Muscle layer of duodenum (tissue), 2 donors: ENCODE results near the gene ZNF83.

Experiments used
- H3K27ac ChIP-seq: one replicate; pipeline ENCODE4 v1.7.0; 2013; ENCODE audit warnings: mild to moderate bottlenecking, low read length
- H3K27me3 ChIP-seq: one replicate; pipeline ENCODE4 v1.7.0; 2013; ENCODE audit warnings: low read depth, mild to moderate bottlenecking, control low read depth, low read length
- H3K36me3 ChIP-seq, 2 donors: one replicate each; pipeline ENCODE4 v1.7.0; 2013; ENCODE audit warnings: low read length in 2 of 2, control low read depth in 1 of 2, mild to moderate bottlenecking in 1 of 2; ENCODE audit not compliant: insufficient read depth in 2 of 2, control insufficient read depth in 1 of 2
- H3K4me1 ChIP-seq, 2 donors: one replicate each; pipeline ENCODE4 v1.7.0; 2013; ENCODE audit warnings: low read length in 2 of 2, mild to moderate bottlenecking in 2 of 2, control low read depth in 1 of 2, moderate library complexity in 1 of 2; ENCODE audit not compliant: insufficient read depth in 2 of 2, control insufficient read depth in 1 of 2
- H3K4me3 ChIP-seq, 2 donors: one replicate each; pipeline ENCODE4 v1.7.0; 2013; ENCODE audit warnings: low read length in 2 of 2, low read depth in 1 of 2, mild to moderate bottlenecking in 1 of 2
- H3K9me3 ChIP-seq, 2 donors: one replicate each; pipeline ENCODE4 v1.7.0; 2013; ENCODE audit warnings: low read length in 2 of 2, control low read depth in 1 of 2, mild to moderate bottlenecking in 1 of 2; ENCODE audit not compliant: control insufficient read depth in 1 of 2
- donor health status: healthy.

ZNF83 gene

GRCh38 chr19:52665027-52665426, 26.9 kb upstream of the ZNF83 start:
- Histone ChIP-seq H3K27ac (no peak overlapping the region), H3K4me3 (no peak overlapping the region), H3K9me3 (no peaks in the 10 kb centered on the region), H3K36me3 (peaks cover 0 to 4% of the 10 kb centered on the region in 2 donors), H3K4me1 (no peaks in the 10 kb centered on the region), H3K27me3 (no peaks in the 10 kb centered on the region)

GRCh38 chr19:52664461-52664860, 26.3 kb upstream of the ZNF83 start:
- Histone ChIP-seq H3K9me3 (no peaks in the 10 kb centered on the region), H3K4me1 (no peaks in the 10 kb centered on the region), H3K27ac (no peak overlapping the region), H3K27me3 (no peaks in the 10 kb centered on the region), H3K36me3 (peaks cover 1 to 7% of the 10 kb centered on the region in 2 donors), H3K4me3 (no peak overlapping the region)

GRCh38 chr19:52662631-52663030, 24.5 kb upstream of the ZNF83 start:
- Histone ChIP-seq H3K27me3 (no peaks in the 10 kb centered on the region), H3K4me3 (no peak overlapping the region), H3K36me3 (peaks cover 11 to 16% of the 10 kb centered on the region in 2 donors), H3K4me1 (no peaks in the 10 kb centered on the region), H3K27ac (no peak overlapping the region), H3K9me3 (no peaks in the 10 kb centered on the region)

GRCh38 chr19:52660981-52661380, 22.8 kb upstream of the ZNF83 start:
- H3K4me3 ChIP-seq, result no peak overlapping the region
- H3K27ac ChIP-seq, result no peak overlapping the region
- no peaks in the 10 kb centered on the region for H3K4me1 ChIP-seq
- no peaks in the 10 kb centered on the region for H3K9me3 ChIP-seq
- no peaks in the 10 kb centered on the region for H3K27me3 ChIP-seq
- H3K36me3 ChIP-seq, result peaks cover 11 to 16% of the 10 kb centered on the region in 2 donors

GRCh38 chr19:52659013-52659412, 20.9 kb upstream of the ZNF83 start:
- H3K9me3 ChIP-seq, result no peaks in the 10 kb centered on the region
- no peak overlapping the region for H3K27ac ChIP-seq
- peaks cover 12 to 33% of the 10 kb centered on the region in 2 donors for H3K36me3 ChIP-seq

GRCh38 chr19:52658595-52658994, 20.4 kb upstream of the ZNF83 start:
- H3K4me3 ChIP-seq, result no peak overlapping the region
- peaks cover 16 to 37% of the 10 kb centered on the region in 2 donors for H3K36me3 ChIP-seq
- H3K27ac ChIP-seq, result no peak overlapping the region
- no peaks in the 10 kb centered on the region for H3K9me3 ChIP-seq
- no peaks in the 10 kb centered on the region for H3K4me1 ChIP-seq
- no peaks in the 10 kb centered on the region for H3K27me3 ChIP-seq

More at GRCh38 chr19:52659013-52659412, 20.9 kb upstream of the ZNF83 start:
- Histone ChIP-seq H3K27me3 (no peaks in the 10 kb centered on the region), H3K4me1 (no peaks in the 10 kb centered on the region), H3K4me3 (no peak overlapping the region)

GRCh38 chr19:52653161-52653560, 15.0 kb upstream of the ZNF83 start:
- H3K27ac ChIP-seq, result no peak overlapping the region
- H3K27me3 ChIP-seq, result no peaks in the 10 kb centered on the region
- H3K4me1 ChIP-seq, result no peaks in the 10 kb centered on the region
- H3K9me3 ChIP-seq, result no peaks in the 10 kb centered on the region
- no peak overlapping the region for H3K4me3 ChIP-seq
- peaks cover 12 to 43% of the 10 kb centered on the region in 2 donors for H3K36me3 ChIP-seq

GRCh38 chr19:52651956-52652355, 13.8 kb upstream of the ZNF83 start:
- peaks cover 0 to 4% of the 10 kb centered on the region in 2 donors for H3K9me3 ChIP-seq
- no peak overlapping the region for H3K4me3 ChIP-seq
- H3K4me1 ChIP-seq, result no peaks in the 10 kb centered on the region
- peaks cover 12 to 41% of the 10 kb centered on the region in 2 donors for H3K36me3 ChIP-seq
- no peaks in the 10 kb centered on the region for H3K27me3 ChIP-seq
- no peak overlapping the region for H3K27ac ChIP-seq

- Histone ChIP-seq H3K27ac (no peak overlapping the region), H3K4me1 (no peaks in the 10 kb centered on the region), H3K27me3 (no peaks in the 10 kb centered on the region), H3K4me3 (no peak overlapping the region), H3K36me3 (peaks cover 6 to 18% of the 10 kb centered on the region in 2 donors), H3K9me3 (peaks cover 0 to 12% of the 10 kb centered on the region in 2 donors)
Observed at GRCh38 chr19:52648336-52649016, 10.3 kb upstream of the ZNF83 start.

GRCh38 chr19:52646571-52647217, 8.5 kb upstream of the ZNF83 start:
- H3K27me3 ChIP-seq, result no peaks in the 10 kb centered on the region
- no peak overlapping the region for H3K4me3 ChIP-seq
- no peak overlapping the region for H3K27ac ChIP-seq
- peaks cover 0 to 12% of the 10 kb centered on the region in 2 donors for H3K9me3 ChIP-seq
- no peaks in the 10 kb centered on the region for H3K4me1 ChIP-seq
- H3K36me3 ChIP-seq, result peaks cover 0 to under 1% of the 10 kb centered on the region in 2 donors

- Histone ChIP-seq H3K4me3 (no peak overlapping the region), H3K27ac (no peak overlapping the region), H3K27me3 (no peaks in the 10 kb centered on the region), H3K9me3 (peaks cover 0 to under 1% of the 10 kb centered on the region in 2 donors), H3K4me1 (peaks cover 4 to 6% of the 10 kb centered on the region in 2 donors), H3K36me3 (no peaks in the 10 kb centered on the region)
Observed at GRCh38 chr19:52640916-52641315, 2.8 kb upstream of the ZNF83 start.
